ENCODE results near the gene ZRANB3.

ZRANB3 gene

GRCh38 chr2:135103843-135104242 lies 427.2 kb downstream of the ZRANB3 start:
- no peaks in the 10 kb centered on the region for H3K36me3 ChIP-seq (replicated peaks; ENCODE audit: insufficient read depth, low read length)
- H2AFZ ChIP-seq (ENCODE audit: low read length) = no peak overlapping the region

GRCh38 chr2:135099802-135100483 lies 431.1 kb downstream of the ZRANB3 start:
- Histone ChIP-seq H3K27me3 (replicated peaks; ENCODE audit: insufficient read depth, low read length) (no peaks in the 10 kb centered on the region), H3K9me3 (replicated peaks; ENCODE audit: insufficient read depth, low read length) (no peaks in the 10 kb centered on the region), H3K4me1 (ENCODE audit: low read length) (peaks cover 5% of the 10 kb centered on the region), H3K36me3 (replicated peaks; ENCODE audit: insufficient read depth, low read length) (no peaks in the 10 kb centered on the region), H3F3A (ENCODE audit: insufficient read depth, low read length) (no peaks in the 10 kb centered on the region), H3K4me2 (ENCODE audit: low read depth, low read length) (peak overlapping the region; percentile 25), H2AFZ (ENCODE audit: low read length) (no peak overlapping the region), H3K79me2 (ENCODE audit: low read length) (no peaks in the 10 kb centered on the region), H3K9ac (ENCODE audit: low read length) (no peak overlapping the region), H4K20me1 (ENCODE audit: insufficient read depth, low read length) (no peaks in the 10 kb centered on the region), H3K27ac (ENCODE audit: low read length) (no peak overlapping the region), H3K9me2 (replicated peaks; ENCODE audit: insufficient read depth, low read length) (no peaks in the 10 kb centered on the region), H3K4me3 (ENCODE audit: low read length) (no peak overlapping the region)
- TF ChIP-seq EZH2 (optimal IDR thresholded peaks at IDR 0.05; ENCODE audit: low read depth, low read length) (no peak), EZH2phosphoT487 (IDR thresholded peaks at IDR 0.05; ENCODE audit: low read length) (no peak), CTCF (IDR thresholded peaks at IDR 0.05; ENCODE audit: low read length) (no peak)
- no peak for DNase-seq

More at GRCh38 chr2:135103843-135104242, 427.2 kb downstream of the ZRANB3 start:
- Histone ChIP-seq H3K9me2 (replicated peaks; ENCODE audit: insufficient read depth, low read length) (no peaks in the 10 kb centered on the region), H4K20me1 (ENCODE audit: insufficient read depth, low read length) (no peaks in the 10 kb centered on the region), H3F3A (ENCODE audit: insufficient read depth, low read length) (no peaks in the 10 kb centered on the region), H3K9ac (ENCODE audit: low read length) (no peak overlapping the region), H3K9me3 (replicated peaks; ENCODE audit: insufficient read depth, low read length) (no peaks in the 10 kb centered on the region), H3K27me3 (replicated peaks; ENCODE audit: insufficient read depth, low read length) (no peaks in the 10 kb centered on the region), H3K4me1 (ENCODE audit: low read length) (0 out of 2 replicates have a peak, but pooled peaks cover 5% of the 10 kb centered on the region), H3K79me2 (ENCODE audit: low read length) (no peaks in the 10 kb centered on the region), H3K4me3 (ENCODE audit: low read length) (no peak overlapping the region), H3K4me2 (ENCODE audit: low read depth, low read length) (no peak overlapping the region), H3K27ac (ENCODE audit: low read length) (no peak overlapping the region)
- TF ChIP-seq CTCF (IDR thresholded peaks at IDR 0.05; ENCODE audit: low read length) (no peak), EZH2 (optimal IDR thresholded peaks at IDR 0.05; ENCODE audit: low read depth, low read length) (no peak), EZH2phosphoT487 (IDR thresholded peaks at IDR 0.05; ENCODE audit: low read length) (no peak)
- peak; percentile 23 for DNase-seq

GRCh38 chr2:135097532-135098231 lies 433.3 kb downstream of the ZRANB3 start:
- no peaks in the 10 kb centered on the region for H3K36me3 ChIP-seq (replicated peaks; ENCODE audit: insufficient read depth, low read length)
- no peaks in the 10 kb centered on the region; the same call in none of the 2 replicates for H3K4me1 ChIP-seq (ENCODE audit: low read length)
- no peak overlapping the region for H3K4me2 ChIP-seq (ENCODE audit: low read depth, low read length)
- TF ChIP-seq EZH2phosphoT487 (IDR thresholded peaks at IDR 0.05; ENCODE audit: low read length) (no peak), CTCF (IDR thresholded peaks at IDR 0.05; ENCODE audit: low read length) (no peak), EZH2 (optimal IDR thresholded peaks at IDR 0.05; ENCODE audit: low read depth, low read length) (no peak)
- no peaks in the 10 kb centered on the region for H4K20me1 ChIP-seq (ENCODE audit: insufficient read depth, low read length)
- no peak overlapping the region for H2AFZ ChIP-seq (ENCODE audit: low read length)
- H3K9me2 ChIP-seq (replicated peaks; ENCODE audit: insufficient read depth, low read length) = no peaks in the 10 kb centered on the region
- H3K79me2 ChIP-seq (ENCODE audit: low read length) = no peaks in the 10 kb centered on the region
- no peaks in the 10 kb centered on the region for H3K27me3 ChIP-seq (replicated peaks; ENCODE audit: insufficient read depth, low read length)
- H3K27ac ChIP-seq (ENCODE audit: low read length) = no peak overlapping the region
- no peak overlapping the region for H3K4me3 ChIP-seq (ENCODE audit: low read length)
- no peak overlapping the region for H3K9ac ChIP-seq (ENCODE audit: low read length)
- H3F3A ChIP-seq (ENCODE audit: insufficient read depth, low read length) = no peaks in the 10 kb centered on the region
- DNase-seq = no peak
- no peaks in the 10 kb centered on the region for H3K9me3 ChIP-seq (replicated peaks; ENCODE audit: insufficient read depth, low read length)

Data from MM.1S (cell line).